Neuronal stem cell (in vitro differentiated cells): ENCODE results near the gene BPIFB2.

Source experiments
- DNase-seq: peaks from one replicate; pipeline ENCODE4 v3.0.0-alpha.2; 2013; ENCODE audit warnings: low spot score
- H2AFZ ChIP-seq: one replicate; pipeline ENCODE4 v1.6.1; 2013; ENCODE audit warnings: mild to moderate bottlenecking, low read length, inconsistent platforms
- H2AK5ac ChIP-seq: 2 replicates; pipeline ENCODE4 v1.6.1; 2013; ENCODE audit warnings: low read depth, mild to moderate bottlenecking, inconsistent platforms, low read length, moderate library complexity, mixed read lengths
- H2BK120ac ChIP-seq: 2 replicates; pipeline ENCODE4 v1.6.1; 2013; ENCODE audit warnings: low read depth, mild to moderate bottlenecking, inconsistent platforms, low read length, moderate library complexity, mixed read lengths
- H2BK12ac ChIP-seq: one replicate; pipeline ENCODE4 v1.6.1; 2013; ENCODE audit warnings: low read length, inconsistent platforms
- H2BK15ac ChIP-seq: 2 replicates; pipeline ENCODE4 v1.6.1; 2013; ENCODE audit warnings: mild to moderate bottlenecking, low read length, inconsistent platforms, mixed read lengths
- H2BK5ac ChIP-seq: one replicate; pipeline ENCODE4 v1.6.1; 2013; ENCODE audit warnings: inconsistent platforms, mild to moderate bottlenecking, low read length, moderate library complexity
- H3K14ac ChIP-seq: one replicate; pipeline ENCODE4 v1.6.1; 2013; ENCODE audit warnings: low read length, inconsistent platforms
- H3K18ac ChIP-seq: 2 replicates; pipeline ENCODE4 v1.6.1; 2013; ENCODE audit warnings: low read length, inconsistent platforms
- H3K23ac ChIP-seq: 2 replicates; pipeline ENCODE4 v1.6.1; 2013; ENCODE audit warnings: low read depth, mild to moderate bottlenecking, mixed read lengths, low read length, inconsistent platforms; ENCODE audit not compliant: poor library complexity
- H3K27ac ChIP-seq: replicated peaks from 3 replicates; pipeline ENCODE4 v1.5.1; 2013; ENCODE audit warnings: low read length, inconsistent platforms
- H3K27me3 ChIP-seq, 3 experiments: 2 replicates each; pipeline ENCODE4 v1.6.1; 2013; ENCODE audit warnings: low read length in 3 of 3, mild to moderate bottlenecking in 2 of 3, inconsistent platforms in 1 of 3, low read depth in 1 of 3, mixed read lengths in 1 of 3, moderate library complexity in 1 of 3; ENCODE audit not compliant: control insufficient read depth in 3 of 3, insufficient read depth in 3 of 3
- H3K36me3 ChIP-seq, 2 donors: replicated peaks in 1 of 2; 2 replicates each; pipeline ENCODE4 v1.6.1; 2013; ENCODE audit warnings: low read length in 2 of 2; ENCODE audit not compliant: control insufficient read depth in 2 of 2, insufficient read depth in 2 of 2
- H3K4ac ChIP-seq: 2 replicates; pipeline ENCODE4 v1.6.1; 2013; ENCODE audit warnings: inconsistent platforms, mild to moderate bottlenecking, low read length, moderate library complexity
- H3K4me1 ChIP-seq, 2 donors: 1 replicate in 1 of 2; 2 replicates in 1 of 2; pipeline ENCODE4 v1.6.1; 2013; ENCODE audit warnings: low read length in 2 of 2, low read depth in 1 of 2; ENCODE audit not compliant: control insufficient read depth in 2 of 2, insufficient read depth in 1 of 2
- H3K4me2 ChIP-seq: one replicate; pipeline ENCODE4 v1.6.1; 2013; ENCODE audit warnings: mild to moderate bottlenecking, low read length, inconsistent platforms; ENCODE audit not compliant: insufficient read depth, poor library complexity, severe bottlenecking
- H3K4me3 ChIP-seq, 2 donors: 2 replicates each; pipeline ENCODE4 v1.5.1; 2013; ENCODE audit warnings: low read length in 2 of 2, mild to moderate bottlenecking in 2 of 2, inconsistent platforms in 1 of 2, moderate library complexity in 1 of 2
- H3K79me1 ChIP-seq: one replicate; pipeline ENCODE4 v1.6.1; 2013; ENCODE audit warnings: low read depth, mild to moderate bottlenecking, inconsistent platforms, low read length, moderate library complexity
- H3K9ac ChIP-seq: one replicate; pipeline ENCODE4 v1.6.1; 2013; ENCODE audit warnings: mild to moderate bottlenecking, low read depth, low read length, inconsistent platforms; ENCODE audit not compliant: poor library complexity
- H3K9me3 ChIP-seq, 2 donors: replicated peaks in 1 of 2; 2 replicates each; pipeline versions ENCODE3 to v1.6.1; 2013; ENCODE audit warnings: low read length in 2 of 2, mild to moderate bottlenecking in 2 of 2, inconsistent platforms in 1 of 2, low read depth in 1 of 2, mixed read lengths in 1 of 2, moderate library complexity in 1 of 2; ENCODE audit not compliant: control insufficient read depth in 2 of 2, insufficient read depth in 1 of 2
- H4K8ac ChIP-seq: one replicate; pipeline ENCODE4 v1.6.1; 2013; ENCODE audit warnings: low read depth, mild to moderate bottlenecking, inconsistent platforms, low read length, moderate library complexity
- H4K91ac ChIP-seq: one replicate; pipeline ENCODE4 v1.6.1; 2013; ENCODE audit warnings: low read length, low read depth, mild to moderate bottlenecking, inconsistent platforms; ENCODE audit not compliant: poor library complexity
- WGBS, 2 donors: extraction: QIAGEN DNeasy Blood & Tissue Kit; methylation state at CpG; one replicate each; pipeline ENCODE4 v1.1.7; 2013; ENCODE audit warnings: missing lambda C conversion rate in 2 of 2, mixed read lengths in 1 of 2; ENCODE audit not compliant: insufficient read length in 2 of 2, insufficient replicate concordance in 1 of 2; ENCODE audit errors: extremely low coverage in 2 of 2; 5-methylcytosine and 5-hydroxymethylcytosine counted together

The BPIFB2 gene

GRCh38 chr20:32966881-32967781 lies 40.4 kb upstream of the BPIFB2 start:
- Histone ChIP-seq H3K4ac (no peak overlapping the region), H3K4me2 (no peak overlapping the region)

DNA sequence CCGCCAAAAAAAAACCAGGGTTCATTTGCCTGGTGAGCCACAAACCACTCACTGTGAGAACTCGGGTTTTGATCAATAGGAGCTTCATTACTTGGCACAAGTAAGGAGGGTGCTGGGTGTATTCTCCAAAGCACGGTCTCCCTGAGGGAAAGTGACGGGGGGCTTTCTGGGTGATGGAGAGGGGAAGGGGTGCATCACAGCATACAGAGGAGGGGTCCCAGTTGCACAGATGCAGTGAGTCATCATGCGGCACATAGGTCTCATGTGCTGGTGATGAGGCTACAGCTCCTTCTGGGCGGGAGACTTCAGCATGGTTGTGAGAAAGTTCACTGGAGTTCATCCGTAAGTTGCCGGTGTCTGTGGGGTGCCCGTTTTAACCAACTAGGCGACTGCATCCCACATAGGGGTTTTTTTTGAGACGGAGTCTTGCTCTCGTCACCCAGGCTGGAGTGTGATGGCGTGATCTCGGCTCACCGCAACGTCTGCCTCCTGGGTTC lies 39.5 kb upstream of the BPIFB2 start:
- no peaks in the 10 kb centered on the region for H3K36me3 ChIP-seq
- H3K4ac ChIP-seq, result no peak overlapping the region
- no peak overlapping the region for H2BK12ac ChIP-seq
- H3K79me1 ChIP-seq, result no peaks in the 10 kb centered on the region
- H2AFZ ChIP-seq, result no peak overlapping the region
- peaks cover 15% of the 10 kb centered on the region in 2 donors for H3K4me1 ChIP-seq
- H3K27me3 ChIP-seq, result peaks cover 0 to 6% (median 0%) of the 10 kb centered on the region in 3 experiments
- no peak overlapping the region for H3K18ac ChIP-seq
- no peak overlapping the region for H3K9ac ChIP-seq
- no peak overlapping the region for H3K27ac ChIP-seq
- H2AK5ac ChIP-seq, result no peak overlapping the region
- no peak overlapping the region for H2BK120ac ChIP-seq
- H3K4me2 ChIP-seq, result no peak overlapping the region
- H3K14ac ChIP-seq, result no peak overlapping the region
- H3K23ac ChIP-seq, result no peak overlapping the region
- no CpG with 5 or more reads among the region's 16 CpGs for WGBS, 2 donors
- H3K4me3 ChIP-seq, result no peak overlapping the region
- no peak overlapping the region for H2BK15ac ChIP-seq
- no peaks in the 10 kb centered on the region for H3K9me3 ChIP-seq
- H4K8ac ChIP-seq, result no peak overlapping the region
- H4K91ac ChIP-seq, result no peak overlapping the region
- DNase-seq, result no peak
- H2BK5ac ChIP-seq, result no peak overlapping the region

More at GRCh38 chr20:32966881-32967781, 40.4 kb upstream of the BPIFB2 start:
- Histone ChIP-seq H4K91ac (no peak overlapping the region), H3K9me3 (no peaks in the 10 kb centered on the region), H2AFZ (no peak overlapping the region), H3K4me3 (no peak overlapping the region), H2AK5ac (peak overlapping the region; percentile 27), H3K27ac (no peak overlapping the region), H3K23ac (peak overlapping the region; percentile 32), H3K27me3 (peaks cover 0 to 6% (median 0%) of the 10 kb centered on the region in 3 experiments), H3K9ac (no peak overlapping the region), H3K14ac (no peak overlapping the region), H4K8ac (no peak overlapping the region), H3K36me3 (no peaks in the 10 kb centered on the region), H3K79me1 (no peaks in the 10 kb centered on the region), H2BK12ac (no peak overlapping the region), H2BK15ac (peak overlapping the region; percentile 75), H2BK120ac (no peak overlapping the region), H3K18ac (peak overlapping the region; percentile 53), H3K4me1 (peaks cover 8% of the 10 kb centered on the region in 2 donors), H2BK5ac (no peak overlapping the region)
- no peak for DNase-seq
- WGBS, 2 donors, result no CpG with 5 or more reads among the region's 16 CpGs

GRCh38 chr20:32968478-32969241 lies 38.8 kb upstream of the BPIFB2 start:
- H2BK5ac ChIP-seq, result no peak overlapping the region

More at GRCh38 chr20:32968478-32969241, 38.8 kb upstream of the BPIFB2 start:
- no peak overlapping the region for H4K8ac ChIP-seq
- no peak for DNase-seq
- H3K4me2 ChIP-seq, result no peak overlapping the region
- no peak overlapping the region for H3K14ac ChIP-seq
- peak overlapping the region; percentile 7 for H2BK12ac ChIP-seq
- no peak overlapping the region for H3K27ac ChIP-seq
- H3K79me1 ChIP-seq, result no peaks in the 10 kb centered on the region
- H3K27me3 ChIP-seq, result peaks cover 0 to 6% (median 0%) of the 10 kb centered on the region in 3 experiments
- no peak overlapping the region for H3K4ac ChIP-seq
- H4K91ac ChIP-seq, result no peak overlapping the region
- WGBS, 2 donors, result 100% methylated on average over 2 of the region's 19 CpGs
- H3K9me3 ChIP-seq, result no peaks in the 10 kb centered on the region
- no peak overlapping the region for H3K9ac ChIP-seq
- H2AK5ac ChIP-seq, result peak overlapping the region; percentile 78
- peak overlapping the region; percentile 82 for H3K18ac ChIP-seq
- no peak overlapping the region for H3K4me3 ChIP-seq
- no peak overlapping the region for H2BK120ac ChIP-seq
- no peak overlapping the region for H2BK15ac ChIP-seq
- H2AFZ ChIP-seq, result no peak overlapping the region
- no peaks in the 10 kb centered on the region for H3K36me3 ChIP-seq
- H3K4me1 ChIP-seq, result peaks cover 15% of the 10 kb centered on the region in 2 donors
- peak overlapping the region; percentile 34 for H3K23ac ChIP-seq
